GM21529 (cell line): Measurements from ENCODE around the gene PCTP.

Experiments used
- ATAC-seq: cut with Tn5 transposase; IDR thresholded peaks from one replicate; pipeline ENCODE4 v1.9.1; 2021; ENCODE audit not compliant: unreplicated experiment

PCTP gene

DNA sequence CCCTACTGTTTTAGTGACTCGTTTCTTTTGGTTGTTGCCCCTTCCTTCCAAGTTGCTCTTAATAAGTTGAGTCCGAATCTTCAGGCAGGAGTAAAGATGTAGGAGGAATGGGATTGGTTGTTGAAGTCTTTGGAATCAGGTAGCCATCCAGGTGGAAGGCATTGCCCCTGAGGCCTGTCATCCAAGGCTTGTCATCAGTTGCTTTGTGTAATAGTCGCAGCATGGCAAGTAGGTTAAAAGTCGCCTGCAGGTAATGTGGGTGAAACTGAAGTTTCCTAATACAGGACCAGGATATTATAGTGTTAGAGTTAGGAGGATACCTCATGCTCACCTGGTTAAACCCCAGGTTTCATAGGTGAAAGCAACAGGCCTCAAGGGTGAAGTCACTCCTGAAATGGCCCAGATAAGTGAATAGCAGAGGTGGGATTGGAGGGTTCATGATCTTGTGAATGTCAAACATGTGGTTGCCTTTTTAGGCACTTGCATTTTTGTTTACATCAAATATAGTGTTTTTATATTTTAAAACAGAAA is 934 bp downstream of the PCTP start:
- no peak for ATAC-seq

DNA sequence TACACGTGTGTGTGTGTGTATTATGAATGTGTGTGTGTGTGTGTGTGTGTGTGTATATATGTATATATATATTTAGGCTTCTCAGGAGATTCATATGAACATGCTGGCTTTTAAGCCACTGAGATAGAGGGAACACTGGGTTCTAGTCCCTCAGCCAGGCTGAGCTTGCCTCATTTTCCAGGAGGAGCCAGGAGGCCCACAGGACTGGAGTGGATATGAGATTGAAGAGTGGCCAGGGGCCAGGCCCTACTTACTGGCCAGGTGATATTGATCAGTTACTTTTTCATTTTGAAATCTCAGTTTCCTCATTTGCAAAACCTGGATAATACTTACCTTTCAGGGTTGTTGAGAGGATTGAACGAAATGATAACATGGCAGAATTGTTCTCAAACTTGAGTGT is 5.8 kb downstream of the PCTP start:
- ATAC-seq: no peak

DNA sequence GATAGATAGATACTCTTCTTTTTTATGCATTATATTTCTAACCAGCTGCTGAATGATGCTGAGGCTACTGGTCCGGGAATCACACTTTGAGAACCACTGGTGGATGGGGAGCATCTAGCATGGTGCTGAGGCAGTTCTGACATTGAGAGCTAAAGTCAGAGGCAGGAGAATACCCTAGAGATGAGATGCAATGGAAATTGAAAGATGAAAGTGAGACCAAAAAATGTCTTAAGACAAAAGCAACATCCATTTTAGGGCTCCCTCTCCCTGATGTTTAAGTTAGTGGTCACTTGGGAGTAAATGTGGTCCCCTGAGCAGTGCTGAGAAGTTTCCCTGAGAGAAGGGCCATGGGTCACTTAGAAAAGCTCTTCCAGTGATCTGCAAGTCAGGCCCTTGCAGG is 6.8 kb downstream of the PCTP start:
- peak; percentile 64 for ATAC-seq

DNA sequence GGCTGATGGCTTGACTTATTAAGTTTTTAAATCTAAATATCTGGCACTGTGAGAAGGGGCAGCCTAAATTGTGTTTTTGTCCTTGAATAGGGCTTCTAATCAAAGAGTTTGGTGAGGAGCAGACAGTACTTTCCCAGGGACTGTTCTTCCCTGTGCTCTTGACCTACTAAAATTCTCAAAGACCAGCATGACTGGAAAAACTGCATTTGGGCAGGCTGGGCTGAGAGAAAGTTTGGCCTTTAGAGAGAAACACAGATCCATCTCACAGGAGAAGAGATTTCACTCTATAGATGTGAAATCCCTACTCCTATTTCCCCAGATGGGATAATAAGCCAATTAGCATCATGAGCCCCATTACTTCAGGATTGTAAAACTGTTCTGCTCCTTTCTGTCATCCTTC is 7.3 kb downstream of the PCTP start:
- ATAC-seq: no peak

GRCh38 chr17:55760643-55761355 is 9.9 kb downstream of the PCTP start:
- no peak for ATAC-seq

GRCh38 chr17:55762086-55762858 is 11.4 kb downstream of the PCTP start:
- no peak for ATAC-seq

- no peak for ATAC-seq
These were observed 13.0 kb downstream of the PCTP start for GRCh38 chr17:55763856-55764255.

- no peak for ATAC-seq
These were observed 13.8 kb downstream of the PCTP start for GRCh38 chr17:55764610-55765009.

GRCh38 chr17:55765472-55765871 is 14.6 kb downstream of the PCTP start:
- ATAC-seq: no peak

DNA sequence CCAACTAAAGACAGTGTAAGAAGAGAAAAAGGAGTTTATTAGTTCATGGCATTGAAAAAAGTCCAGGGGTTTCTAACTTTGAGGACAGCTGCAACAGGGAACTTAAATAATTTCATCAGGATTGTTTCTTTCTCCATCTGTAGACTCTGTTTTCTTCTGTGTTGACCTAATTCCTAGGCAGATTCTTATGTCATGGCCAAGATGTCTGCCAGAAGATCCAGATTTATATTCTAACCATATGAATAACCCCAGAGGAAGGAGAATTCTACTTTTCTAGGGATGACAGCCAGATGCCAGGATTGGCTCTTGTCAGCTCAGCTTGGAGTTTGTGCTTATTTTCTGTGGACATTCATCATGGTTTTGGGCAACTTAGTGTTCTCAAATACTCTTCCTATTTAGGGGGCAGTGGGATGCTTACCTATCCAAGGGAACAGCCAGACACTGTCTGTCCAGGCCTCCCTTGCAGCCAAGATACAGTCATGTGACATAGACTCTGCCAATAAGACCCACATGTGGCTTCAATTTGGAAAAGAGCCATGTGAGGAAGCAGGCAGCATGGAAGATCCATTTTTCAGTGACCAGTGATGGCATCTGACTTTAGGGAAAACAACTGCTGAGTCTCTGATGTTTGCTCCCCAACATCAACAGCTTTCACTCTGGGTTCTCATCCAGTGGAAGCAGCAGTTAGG is 18.2 kb downstream of the PCTP start:
- no peak for ATAC-seq

DNA sequence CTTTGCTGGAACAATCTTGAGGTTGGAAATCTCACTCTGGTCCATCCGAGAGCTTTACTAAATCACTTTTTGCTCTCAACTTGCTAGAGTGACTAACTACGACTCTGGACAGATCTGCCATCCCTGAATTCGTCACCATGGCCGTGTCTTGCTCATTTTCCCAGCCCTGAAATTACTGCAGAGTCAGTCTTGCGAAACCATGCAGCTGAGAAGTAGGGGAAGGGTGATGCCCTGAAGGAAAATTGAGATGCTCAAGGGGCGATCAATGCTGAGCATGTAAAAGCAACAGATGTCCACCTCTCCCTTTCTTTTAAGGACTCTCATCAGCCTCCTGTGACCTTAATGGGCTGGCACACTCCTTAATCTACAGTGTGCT is 18.8 kb downstream of the PCTP start:
- ATAC-seq: no peak

- no peak for ATAC-seq
These were observed 19.5 kb downstream of the PCTP start for GRCh38 chr17:55770196-55770870.

GRCh38 chr17:55772086-55772485 is 21.2 kb downstream of the PCTP start:
- no peak for ATAC-seq

- ATAC-seq: no peak
These were observed 22.8 kb downstream of the PCTP start for GRCh38 chr17:55773671-55774070.

- no peak for ATAC-seq
These were observed 24.0 kb downstream of the PCTP start for GRCh38 chr17:55774846-55775271.

GRCh38 chr17:55776271-55776670 is 25.4 kb downstream of the PCTP start:
- no peak for ATAC-seq

- ATAC-seq: no peak
These were observed 26.7 kb downstream of the PCTP start for GRCh38 chr17:55777471-55777971.

DNA sequence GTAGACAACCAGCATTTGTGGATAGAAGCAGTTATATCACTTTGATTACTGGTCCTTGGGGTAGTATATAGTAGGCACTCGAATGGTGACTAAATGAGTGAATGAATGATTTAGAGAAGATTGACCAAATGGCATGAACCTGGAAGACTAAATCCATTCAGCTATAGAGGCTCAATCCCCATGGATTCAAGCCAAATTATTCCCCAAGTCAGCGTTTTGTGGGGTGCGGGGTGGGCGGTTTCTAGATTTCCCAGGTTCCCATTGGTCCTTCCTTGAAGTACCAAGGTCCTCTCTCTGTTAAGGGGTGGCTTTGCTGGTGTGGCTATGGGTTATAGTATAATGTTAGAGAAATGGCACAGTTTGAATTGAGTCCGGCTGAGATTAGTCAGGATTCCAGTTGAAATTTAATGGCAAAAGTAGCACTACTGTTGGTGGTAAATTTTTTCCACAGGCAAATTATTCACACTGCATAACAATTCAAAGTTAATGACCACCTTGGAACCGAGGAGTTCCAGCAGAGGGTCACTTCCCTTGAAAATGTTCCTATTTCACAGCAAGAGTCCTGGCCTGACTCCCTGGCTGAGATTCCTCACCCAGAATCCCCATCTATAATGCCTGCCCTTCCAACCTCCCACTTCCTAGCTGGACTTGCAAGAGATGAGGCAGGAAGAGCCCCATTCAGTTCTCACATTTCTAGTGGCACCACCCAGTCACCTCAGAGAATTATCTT is 27.7 kb downstream of the PCTP start:
- no peak for ATAC-seq

GRCh38 chr17:55783684-55784245 is 32.9 kb downstream of the PCTP start:
- no peak for ATAC-seq

GRCh38 chr17:55784666-55785065 is 33.8 kb downstream of the PCTP start:
- no peak for ATAC-seq
